Right hindlimb (tissue), 1 donor: ENCODE results near the gene CCDC185.

ENCODE experiments used
- DNase-seq: peaks from one replicate; pipeline ENCODE4 v3.0.0-alpha.2; 2018

The CCDC185 gene

DNA sequence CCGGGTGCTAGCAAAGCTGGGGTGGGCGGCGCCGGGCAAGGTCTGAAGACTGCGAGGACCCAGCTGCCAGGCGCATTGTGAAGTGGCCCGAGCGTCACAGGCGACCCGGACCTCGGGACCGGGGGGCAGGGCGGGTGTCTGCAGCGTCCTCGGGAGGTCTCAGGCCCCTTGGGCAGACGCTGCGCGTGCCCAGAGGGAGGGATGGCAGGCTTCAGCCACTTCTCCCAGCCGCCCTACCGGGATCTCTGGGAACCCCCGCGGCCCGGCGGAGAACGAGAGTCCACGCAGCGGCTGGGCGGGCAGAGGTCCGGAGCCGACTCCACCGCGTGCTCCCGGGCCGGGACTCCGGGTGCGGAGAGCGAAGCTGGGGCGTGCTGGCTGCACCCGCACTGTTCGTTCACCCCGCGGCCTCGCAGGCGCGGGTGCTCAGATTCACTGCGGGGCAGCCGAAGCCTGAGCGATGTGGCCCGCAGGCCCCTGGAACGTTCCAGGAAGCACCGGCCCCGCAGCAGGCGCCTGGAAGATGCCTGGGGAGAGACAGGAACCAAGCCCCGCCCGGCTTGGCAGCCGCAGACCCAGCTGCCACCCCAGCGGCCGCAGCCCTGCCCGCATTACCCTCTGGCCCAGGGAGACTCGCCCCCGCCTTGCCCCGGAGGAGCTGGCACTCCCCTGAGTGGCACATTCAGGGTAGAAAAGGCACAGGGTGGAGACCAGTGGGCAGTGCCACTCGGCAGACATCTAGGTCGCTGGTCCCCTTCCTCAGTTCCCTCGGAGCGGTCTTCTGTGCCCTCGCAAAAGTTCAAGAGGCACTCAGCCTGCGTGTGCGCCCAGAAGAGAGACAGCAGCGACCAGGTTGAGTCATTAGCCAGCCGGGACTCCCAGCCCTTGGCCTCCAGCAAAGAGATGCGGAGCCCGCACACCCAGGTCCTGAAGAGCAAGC is at the start of gene CCDC185:
Gene CCDC185 (plus strand): TSS at position 141 of the 940 bp plus-strand sequence. CDS start 61 bp downstream, at position 202.
- DNase-seq: no peak

DNA sequence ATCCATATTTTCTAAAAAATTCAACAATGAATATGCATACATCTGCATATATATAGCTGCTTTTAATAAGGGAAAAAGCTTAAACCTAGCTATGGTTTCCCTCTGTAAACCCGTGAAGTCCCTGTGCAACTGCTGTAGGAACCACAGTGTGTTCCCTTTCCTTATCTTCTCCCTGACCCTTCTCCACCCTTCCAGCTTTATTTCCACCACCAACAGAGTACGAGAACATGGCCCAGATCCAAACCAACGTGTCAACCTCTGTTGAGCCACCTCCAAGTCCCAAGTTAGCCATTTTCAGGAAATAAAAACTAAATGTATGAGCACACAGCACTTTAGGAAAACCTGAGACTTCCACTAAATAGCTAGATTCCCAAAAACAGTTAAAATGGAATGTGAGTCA is 49.5 kb upstream of the CCDC185 start:
- DNase-seq: no peak

DNA sequence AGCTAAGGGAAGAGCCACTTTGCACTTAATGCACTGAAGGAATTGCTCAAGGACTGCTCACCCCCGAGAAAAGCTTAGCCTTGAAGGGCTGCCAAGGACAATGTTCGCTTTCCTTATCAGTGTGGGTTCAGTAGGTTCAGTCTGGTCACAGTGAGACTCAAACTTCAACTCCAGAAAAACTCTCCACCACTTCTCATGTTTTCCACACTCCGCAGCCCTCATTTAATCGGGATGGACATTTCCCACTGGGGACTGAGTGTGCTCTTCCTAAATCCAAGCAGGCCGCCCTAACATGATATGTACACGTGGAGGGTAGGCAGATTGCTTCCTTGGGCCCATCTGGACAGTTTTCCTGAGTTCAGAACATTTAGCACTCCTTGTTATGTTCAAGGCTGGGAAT is 48.7 kb upstream of the CCDC185 start:
- DNase-seq: no peak

GRCh38 chr1:223345720-223346119 is 47.5 kb upstream of the CCDC185 start:
- DNase-seq: no peak

- no peak for DNase-seq
Measured at GRCh38 chr1:223346311-223346710, 46.9 kb upstream of the CCDC185 start.

GRCh38 chr1:223347583-223347982 is 45.6 kb upstream of the CCDC185 start:
- DNase-seq: no peak

DNA sequence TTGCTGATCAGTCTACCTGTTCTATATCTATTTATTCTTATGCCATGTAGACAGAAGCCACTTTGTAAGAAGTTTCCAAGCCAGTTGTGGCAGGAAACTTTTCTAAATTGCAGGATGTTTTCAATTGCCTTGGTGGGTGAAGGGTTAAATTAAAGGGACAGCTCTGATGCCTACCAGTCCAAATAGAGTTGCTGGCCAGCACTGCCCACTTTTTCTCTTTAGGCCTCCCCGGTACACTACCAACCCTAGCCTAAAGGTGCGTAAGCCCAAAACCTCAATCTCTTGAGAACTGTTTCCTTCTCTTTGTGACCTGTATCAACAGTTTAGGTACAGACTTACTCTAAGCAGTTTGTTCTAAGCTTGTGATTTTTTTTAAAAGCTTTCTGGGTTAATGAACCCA is 44.8 kb upstream of the CCDC185 start:
- DNase-seq: no peak

DNA sequence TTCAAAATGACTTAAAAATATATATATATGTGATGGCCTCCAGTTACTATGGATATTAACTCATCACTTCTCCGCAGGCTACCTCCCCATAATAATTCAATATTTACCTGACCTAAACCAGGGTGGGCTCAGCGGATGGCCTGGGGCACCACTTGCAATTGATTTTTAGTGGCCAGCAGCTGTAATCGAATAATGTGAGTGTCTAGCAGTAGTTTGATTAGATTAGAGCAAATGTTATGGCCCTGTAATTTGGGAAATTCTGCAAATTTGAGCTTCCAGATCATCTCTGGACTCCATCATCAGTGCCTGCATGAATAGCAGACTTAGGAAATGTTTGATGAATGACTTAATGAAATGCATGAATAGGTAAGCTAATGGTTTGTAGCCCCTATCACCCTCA is 44.0 kb upstream of the CCDC185 start:
- no peak for DNase-seq

GRCh38 chr1:223350361-223350908 is 42.8 kb upstream of the CCDC185 start:
- DNase-seq: no peak

GRCh38 chr1:223352944-223353343 is 40.3 kb upstream of the CCDC185 start:
- no peak for DNase-seq

GRCh38 chr1:223353939-223354338 is 39.3 kb upstream of the CCDC185 start:
- no peak for DNase-seq

DNA sequence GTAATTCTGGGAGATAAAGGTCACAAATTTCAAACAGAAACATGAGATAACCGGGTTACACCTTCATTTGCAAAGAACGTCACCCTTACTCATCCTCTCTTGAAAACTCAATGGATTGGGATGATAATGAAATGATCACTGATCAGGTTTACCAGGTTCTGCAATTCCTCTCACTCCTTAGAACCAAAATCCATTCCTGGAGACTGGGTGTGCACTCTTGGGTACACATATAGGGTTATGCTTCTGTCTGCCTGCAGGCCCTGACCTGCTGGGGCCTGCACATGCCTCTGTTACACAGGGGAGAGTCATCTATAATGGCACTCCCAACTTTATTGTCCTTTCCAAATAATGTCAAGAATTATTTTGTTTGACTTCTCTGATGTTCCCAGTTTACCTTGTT is 37.5 kb upstream of the CCDC185 start:
- no peak for DNase-seq

DNA sequence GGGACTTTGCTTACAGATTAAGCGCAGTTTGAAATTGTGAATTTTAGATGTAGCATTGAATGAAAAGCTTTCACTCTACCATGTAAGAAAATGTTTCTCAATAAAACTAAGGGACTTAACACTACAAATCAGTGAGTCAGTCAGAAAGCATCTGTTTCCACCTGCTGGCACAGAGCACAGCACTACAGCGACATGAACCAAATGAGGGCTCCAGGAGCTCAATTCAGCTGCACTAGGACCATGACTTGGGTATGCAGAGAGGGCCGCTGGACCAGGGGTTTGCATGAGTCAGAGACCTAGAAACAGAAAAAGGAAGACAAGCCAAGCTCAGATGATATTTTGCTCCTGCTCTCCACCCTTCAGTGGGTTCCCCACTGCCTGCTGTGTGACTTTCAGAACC is 34.4 kb upstream of the CCDC185 start:
- DNase-seq: no peak

DNA sequence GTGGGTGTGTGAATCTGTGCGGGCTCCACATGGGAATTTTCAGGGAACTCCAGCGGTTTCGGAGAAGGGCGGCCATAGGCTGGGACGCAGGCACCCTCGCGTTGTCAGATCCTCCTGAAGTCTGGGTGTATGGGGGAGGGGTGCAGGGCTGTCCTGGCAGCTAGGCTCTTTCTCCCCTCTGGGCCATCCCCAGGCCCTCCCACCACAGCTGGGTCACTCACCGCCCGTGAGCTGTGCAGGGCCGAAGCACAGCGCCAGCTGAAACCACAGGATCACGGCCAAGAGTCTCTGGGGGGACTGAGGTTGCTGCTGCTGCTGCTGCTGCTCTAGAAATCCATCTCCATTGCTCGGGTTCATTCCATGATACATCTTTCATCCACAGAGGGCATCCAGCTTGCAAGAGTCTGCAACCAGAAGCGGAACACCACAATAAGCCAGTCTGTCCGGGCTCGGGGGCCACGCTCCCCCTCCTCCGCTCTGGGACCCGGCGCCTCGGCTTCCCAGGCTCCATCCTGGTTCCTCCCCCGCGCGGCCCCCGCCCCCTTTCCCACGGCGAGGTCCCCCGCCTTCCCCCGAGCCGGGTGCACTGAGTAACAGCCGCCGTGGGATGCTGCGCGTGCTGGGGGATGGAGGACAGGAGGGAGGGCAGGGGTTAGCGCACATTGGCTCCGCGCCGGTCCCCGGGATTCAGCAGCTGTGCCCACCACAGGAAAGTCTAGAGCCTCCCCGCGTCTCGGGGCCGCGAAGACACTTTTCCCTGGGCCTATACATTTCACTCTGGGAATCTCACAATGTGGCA is 30.0 kb upstream of the CCDC185 start:
- DNase-seq: peak; percentile 76

DNA sequence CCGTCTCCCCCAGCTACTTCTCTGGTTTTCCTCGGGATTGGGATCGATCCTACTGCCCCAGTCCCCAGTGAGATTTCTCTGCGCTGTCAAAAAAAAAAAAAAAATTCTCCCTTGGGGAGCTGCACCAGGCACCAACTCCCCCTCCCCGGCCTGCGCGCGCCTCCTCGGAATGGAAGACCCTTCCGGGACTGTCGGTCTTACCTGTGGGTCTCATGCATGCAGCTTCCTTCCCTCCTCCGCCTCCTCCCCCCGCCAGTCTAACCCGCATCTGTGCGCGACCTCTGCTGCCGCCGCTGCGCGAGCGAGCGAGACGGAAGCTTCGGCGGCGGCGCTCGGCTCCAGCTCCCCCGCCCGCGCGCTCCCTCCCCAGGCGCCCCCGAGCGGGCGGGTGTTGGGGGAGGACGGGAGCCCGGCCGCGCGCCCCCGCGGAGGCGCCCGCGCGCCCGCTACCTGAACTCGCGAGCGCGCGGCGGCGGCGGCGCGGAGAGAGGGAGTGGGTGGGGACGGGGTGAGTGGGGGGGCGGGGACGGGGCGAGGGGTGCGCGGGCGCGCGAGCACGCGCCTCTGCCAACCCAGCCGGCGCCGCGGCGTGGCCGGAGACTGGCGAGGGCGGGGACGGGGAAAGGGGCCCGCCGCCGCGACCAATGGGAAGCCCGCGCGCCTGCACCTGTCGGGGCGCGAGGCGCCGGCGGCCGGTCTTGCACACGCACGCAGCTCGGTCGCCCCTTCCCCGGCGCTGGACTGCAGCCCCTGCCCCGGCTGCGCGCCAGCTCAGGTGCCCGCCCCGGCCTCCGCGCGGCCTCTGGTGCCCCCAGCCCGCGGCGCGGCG is 29.1 kb upstream of the CCDC185 start, which contains the start of gene SUSD4:
Gene SUSD4 (minus strand): TSS at position 321 of the 829 bp plus-strand sequence. CDS start 751 bp downstream, outside the sequence.
- DNase-seq: peak; percentile 49

DNA sequence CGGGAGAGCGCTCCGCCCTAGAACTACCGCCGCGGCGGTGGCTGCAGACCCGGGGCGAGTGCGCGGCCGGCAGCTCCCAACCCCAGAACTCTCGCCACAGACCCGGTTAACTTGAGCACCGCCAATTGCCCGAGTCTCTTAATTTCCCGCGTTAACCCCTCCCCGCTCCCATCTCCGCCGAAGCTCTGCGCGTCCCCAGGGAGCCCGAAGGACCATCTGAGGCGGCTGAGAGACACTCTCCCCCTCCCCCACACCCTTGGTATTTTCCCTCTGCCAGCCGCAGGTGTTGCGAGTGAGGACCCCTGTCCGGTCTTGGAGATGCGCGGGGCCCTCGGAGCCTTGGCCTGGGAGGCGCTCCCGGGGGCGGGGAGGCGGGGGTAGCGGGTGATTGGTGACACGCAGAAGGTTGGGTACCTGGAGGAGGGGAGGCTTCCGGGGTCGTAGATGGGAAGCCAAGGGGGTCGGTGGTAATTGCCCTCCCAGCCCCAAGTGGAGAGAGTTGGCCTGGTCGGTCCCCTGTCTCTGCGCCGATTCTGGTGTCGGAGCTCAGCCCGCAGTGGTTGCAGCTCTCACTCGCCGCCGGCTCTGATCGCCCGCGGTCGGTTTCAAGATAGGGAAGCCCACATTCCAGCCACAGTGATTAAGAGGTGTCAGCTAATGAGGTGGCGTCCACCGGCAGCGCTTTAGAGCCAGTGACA is 28.4 kb upstream of the CCDC185 start:
- no peak for DNase-seq

DNA sequence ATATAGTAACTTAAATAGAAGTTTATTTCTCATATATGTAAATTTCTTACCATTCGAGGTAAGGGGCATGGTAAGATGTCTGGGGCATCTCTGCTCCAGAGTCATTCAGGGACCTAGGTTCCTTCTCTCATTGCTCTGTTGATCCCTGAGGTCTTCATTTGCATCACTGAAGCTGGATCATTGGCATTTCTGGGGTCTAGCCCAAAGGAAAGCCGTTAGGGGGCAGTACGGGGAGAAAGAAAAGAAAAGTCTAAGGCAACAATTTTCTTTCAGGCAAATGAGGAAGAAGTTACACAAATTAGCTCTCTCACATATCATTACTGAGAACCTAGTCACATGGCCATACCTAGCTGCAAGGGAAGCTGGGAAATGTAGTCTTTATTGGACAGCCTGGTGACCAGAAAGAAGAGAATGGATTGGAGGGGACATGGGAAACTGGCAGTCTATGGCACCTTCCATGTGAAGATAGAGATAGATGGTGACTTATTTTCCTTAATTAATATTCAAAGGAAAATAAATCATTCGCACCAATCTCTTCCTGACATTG is 19.1 kb upstream of the CCDC185 start:
- DNase-seq: no peak

DNA sequence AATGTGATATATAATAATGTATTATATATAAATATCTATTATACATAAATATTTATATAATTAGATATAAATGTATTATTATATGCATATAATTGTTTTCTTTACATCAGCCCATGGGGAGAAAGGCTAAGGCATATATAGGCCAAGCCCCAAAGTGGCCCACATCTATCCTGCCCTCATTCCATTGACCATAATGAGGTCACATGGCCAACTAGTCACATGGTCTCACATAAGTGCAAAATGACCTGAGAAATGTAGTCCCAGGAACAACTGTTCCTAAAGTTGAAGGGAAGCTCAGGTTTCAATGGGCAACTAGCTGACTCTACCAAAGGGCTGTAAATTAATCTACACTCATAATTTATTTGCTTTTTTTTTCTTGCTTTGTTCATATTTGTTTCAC is 14.5 kb upstream of the CCDC185 start:
- no peak for DNase-seq

- no peak for DNase-seq
Measured at GRCh38 chr1:223386013-223386412, 7.2 kb upstream of the CCDC185 start.

DNA sequence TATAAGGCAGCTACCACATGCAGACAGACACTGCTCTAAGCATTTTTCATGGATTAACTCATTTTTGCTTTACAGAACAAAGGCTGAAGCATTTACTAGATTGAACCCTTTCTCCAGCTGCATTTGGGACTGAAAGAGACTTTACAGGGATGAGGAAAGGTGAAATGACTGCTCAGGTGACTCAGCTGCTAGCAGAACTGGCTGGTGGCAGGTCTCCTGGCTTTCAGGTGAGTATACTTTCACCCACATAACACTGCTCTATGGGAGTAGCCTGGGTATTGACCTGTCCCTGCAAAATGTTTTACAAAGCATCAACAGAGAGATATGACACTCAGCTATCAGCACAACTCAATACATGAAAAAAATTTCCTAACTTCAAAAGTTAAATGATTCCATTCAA is 2.6 kb upstream of the CCDC185 start:
- no peak for DNase-seq

DNA sequence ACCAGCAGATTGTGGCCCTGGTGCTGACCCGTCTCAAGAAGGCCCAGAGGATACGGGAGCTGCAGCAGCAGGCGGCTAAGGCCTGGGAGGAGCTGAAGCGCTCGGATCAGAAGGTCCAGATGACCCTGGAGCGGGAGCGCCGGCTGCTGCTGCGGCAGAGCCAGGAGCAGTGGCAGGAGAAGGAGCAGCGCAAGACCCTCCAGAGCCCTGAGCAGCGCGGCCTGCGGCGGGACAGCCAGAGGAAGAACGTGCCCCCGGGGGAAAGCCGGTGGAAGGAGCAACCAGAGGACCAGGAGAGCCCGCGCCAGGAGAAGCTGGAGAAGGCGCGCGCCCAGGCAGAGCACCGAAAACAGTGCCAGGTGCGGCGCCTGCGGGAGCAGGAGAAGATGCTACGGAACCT is 1.0 kb downstream of the CCDC185 start:
- DNase-seq: no peak

DNA sequence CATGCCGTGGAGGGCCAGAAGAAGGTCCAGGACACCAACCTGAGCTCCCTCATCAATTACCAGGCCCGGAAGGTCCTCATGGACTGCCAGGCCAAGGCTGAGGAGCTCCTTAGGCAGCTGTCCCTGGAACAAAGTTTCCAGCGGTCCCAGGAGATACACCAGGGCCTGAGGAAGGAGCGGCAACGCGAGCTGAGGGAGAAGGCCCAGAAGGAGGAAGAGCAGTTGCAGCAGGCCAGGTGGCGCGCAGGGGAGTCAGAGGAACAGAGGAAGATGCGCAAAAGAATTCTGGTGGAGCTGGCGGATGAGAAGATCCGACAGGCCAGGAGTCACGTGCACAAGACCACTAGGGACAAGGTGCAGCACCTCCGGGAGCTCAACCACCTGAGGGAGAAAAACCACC is 1.5 kb downstream of the CCDC185 start:
- DNase-seq: no peak
